ENCODE measurements around the gene TFEC.
"Not testable (repeated sequence)": the region's sequence is repeated elsewhere in the genome, so short reads cannot be mapped to it uniquely, and the experiment has no call there.

The TFEC gene, protein sequence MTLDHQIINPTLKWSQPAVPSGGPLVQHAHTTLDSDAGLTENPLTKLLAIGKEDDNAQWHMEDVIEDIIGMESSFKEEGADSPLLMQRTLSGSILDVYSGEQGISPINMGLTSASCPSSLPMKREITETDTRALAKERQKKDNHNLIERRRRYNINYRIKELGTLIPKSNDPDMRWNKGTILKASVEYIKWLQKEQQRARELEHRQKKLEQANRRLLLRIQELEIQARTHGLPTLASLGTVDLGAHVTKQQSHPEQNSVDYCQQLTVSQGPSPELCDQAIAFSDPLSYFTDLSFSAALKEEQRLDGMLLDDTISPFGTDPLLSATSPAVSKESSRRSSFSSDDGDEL

DNA sequence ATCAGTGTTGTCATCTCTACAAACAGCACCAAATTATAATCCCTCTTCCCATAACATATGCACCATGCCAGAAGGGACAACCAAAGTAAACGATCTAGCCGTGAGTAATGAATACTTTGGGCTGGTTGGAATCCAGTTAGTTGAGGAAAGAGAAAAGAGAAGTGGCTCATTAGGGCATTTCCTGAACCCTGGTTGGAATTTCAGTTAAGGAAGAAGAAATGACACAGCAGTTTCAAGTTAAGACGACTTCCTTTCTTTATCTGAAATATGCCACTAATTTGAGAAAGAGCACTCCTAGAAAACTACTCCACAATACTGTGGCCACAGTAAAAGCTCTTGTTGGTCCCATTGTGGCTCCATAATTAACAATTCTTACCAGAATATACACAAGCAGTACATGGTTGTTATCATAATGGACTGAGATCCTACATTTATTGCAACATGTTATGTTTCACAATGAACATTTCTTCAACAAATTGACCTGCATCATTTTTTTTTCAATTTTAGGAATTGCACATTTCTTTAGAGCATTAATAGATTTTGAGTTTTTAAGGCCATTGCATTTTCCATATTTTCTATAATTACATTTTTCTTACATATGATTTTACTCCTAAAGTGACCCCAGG, at the start of gene TFEC:
Gene TFEC, minus strand, starts transcription at position 113 of the 626 bp plus-strand sequence. CDS start 46,322 bp downstream, outside the sequence.
- no peak for DNase-seq

DNA sequence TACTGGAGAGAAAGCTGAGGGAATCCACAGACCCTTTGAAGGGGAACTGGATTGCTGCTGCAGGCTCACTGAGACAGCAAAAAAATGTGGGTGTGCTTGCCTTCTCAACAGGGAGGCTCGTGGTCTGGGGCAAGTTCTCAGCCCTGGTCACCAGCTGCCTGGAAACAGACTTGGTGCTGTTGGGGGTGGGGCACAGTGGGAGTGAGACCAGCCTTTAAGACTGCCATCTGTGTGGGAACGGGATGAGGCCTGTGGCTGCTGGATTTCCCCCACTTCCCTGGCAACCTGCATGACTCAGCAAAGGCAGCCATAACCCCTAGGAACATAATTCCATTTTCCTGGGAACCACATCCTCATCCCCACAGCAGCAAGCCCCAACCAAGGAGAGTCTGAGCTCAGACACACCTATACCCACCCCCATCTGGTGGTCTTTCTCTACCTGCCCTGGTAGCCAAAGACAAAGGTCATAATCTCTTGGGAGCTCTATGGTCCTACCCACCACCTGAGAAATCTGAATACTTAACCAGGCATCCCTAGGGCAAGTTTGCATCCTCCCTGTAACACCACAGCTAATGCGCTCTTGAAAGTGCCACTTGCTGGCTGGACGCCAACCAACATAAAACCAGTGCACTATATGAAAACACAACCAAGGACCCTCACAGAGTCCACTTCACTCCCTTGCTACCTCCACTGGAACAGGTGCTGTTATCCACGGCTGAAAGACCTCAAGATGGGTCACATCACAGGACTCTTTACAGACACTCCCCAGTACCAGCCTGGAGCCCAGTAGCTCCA, 45.0 kb upstream of the TFEC start:
- no peak for DNase-seq

DNA sequence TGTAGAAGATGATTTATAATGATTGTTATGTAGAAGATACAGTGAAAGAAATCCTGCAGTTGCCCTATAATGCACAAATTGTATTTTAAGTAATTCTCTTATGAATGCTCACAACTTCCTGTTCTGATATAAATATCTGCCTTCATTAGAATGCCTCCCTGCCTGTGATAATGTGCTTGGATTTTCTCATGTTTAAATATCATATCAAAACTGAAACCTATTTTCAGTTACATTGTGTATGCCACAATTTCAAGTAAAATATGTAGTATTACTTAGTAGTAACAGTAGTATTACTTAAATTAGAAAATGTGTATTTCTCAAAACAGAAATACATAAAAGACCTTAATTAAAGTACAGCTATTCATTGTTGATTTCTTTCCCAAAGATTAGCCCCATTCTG, 41.1 kb upstream of the TFEC start:
- no peak for DNase-seq

DNA sequence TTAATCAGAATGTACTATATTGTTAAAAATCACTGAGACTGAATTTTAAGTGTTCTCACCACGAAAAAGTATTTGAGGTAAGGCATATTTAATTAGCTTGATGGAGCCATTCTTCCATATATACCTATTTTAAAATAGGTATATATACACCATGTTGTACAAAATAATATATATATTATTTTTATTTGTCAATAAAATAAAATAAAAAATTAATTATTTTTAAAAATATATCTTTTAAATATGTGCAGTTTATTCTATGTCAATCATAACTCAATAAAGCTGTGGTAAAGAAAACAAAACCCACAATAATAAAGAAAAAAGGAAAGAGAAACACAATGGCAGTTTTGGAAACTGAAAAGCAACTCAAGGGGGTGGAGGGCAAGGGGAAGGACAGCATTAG, 33.6 kb upstream of the TFEC start:
- DNase-seq, result no peak

DNA sequence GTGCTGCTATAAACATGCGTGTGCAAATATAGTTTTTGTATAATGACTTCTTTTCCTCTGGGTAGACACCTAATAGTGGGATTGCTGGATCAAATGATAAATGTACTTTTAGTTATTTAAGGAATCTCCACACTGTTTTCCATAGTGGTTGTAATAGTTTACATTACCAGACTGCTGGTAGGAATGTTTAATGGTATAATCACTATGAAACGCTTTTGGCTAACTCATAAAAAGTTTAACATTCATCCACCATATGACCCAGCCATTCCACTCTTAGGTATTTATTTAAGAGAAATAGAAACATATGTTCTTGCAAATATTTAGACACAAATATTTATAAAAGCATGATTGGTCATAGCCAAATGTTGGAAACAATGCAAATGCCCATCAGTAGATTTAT, 32.1 kb upstream of the TFEC start:
- no peak for DNase-seq

DNA sequence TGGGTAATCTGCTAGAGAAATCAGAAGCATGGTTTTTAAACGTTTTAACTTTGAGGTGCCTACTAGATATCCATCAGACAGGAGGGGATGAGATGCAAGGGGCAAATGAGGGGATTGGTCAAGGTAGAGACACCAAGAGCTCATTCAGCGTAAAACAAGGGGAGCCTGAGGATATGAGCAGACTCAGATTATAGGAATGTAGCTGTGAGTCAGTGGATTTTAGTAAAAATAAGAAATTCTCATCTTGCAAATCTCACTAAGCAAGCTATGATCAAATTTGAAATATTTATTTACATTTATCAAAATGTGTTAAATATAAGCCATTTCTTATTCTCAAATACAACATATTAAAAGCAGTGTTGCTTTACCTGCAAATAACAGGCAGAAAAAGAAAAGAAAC, 21.4 kb upstream of the TFEC start:
- DNase-seq, result no peak

DNA sequence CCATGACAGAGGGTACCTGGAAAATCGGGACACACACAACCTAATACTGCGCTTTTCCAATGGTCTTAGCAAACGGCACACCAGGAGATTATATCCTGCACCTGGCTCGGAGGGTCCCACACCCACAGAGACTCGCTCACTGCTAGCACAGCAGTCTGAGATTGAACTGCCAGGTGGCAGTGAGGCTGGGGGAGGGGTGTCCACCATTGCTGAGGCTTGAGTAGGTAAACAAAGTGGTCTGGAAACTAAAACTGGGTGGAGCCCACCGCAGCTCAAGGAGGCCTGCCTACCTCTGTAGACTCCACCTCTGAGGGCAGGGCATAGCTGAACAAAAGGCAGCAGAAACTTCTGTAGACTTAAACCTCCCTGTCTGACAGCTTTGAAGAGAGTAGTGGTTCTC, 16.7 kb upstream of the TFEC start:
- not testable (repeated sequence) for DNase-seq

DNA sequence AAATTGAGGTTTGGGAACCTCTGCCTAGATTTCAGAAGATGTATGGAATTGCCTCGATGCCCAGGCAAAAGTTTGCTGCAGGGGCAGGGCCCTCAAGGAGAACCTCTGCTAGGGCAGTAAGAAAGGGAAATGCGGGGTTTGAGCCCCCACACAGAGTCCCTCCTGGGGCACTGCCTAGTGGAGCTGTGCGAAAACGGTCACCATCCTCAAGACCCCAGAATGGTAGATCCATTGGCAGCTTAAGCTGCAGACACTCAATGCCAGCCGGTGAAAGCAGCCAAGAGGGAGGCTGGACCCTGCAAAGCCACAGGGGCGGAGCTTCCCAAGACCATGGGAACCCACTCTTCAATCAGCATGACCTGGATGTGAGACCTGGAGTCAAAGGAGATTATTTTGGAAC, 15.0 kb upstream of the TFEC start:
- no peak for DNase-seq

DNA sequence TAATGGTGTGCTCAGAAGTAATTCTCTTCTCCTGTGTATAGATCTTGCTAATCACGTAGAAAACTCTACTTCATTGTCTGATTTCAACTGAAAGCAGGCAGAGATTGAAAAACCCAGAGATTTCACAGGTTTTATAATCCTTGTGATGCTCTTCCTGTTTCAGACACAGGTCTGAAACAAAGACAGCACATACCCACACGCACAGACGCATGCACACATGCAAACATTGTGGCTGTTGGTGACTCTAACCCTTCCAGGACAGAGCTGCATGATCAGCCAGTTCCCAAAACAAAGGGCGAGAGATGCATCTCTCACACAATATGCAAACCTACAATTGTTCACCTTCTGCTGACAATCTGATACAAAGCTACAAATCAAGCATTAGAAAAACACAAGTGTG, 11.1 kb upstream of the TFEC start:
- no peak for DNase-seq

DNA sequence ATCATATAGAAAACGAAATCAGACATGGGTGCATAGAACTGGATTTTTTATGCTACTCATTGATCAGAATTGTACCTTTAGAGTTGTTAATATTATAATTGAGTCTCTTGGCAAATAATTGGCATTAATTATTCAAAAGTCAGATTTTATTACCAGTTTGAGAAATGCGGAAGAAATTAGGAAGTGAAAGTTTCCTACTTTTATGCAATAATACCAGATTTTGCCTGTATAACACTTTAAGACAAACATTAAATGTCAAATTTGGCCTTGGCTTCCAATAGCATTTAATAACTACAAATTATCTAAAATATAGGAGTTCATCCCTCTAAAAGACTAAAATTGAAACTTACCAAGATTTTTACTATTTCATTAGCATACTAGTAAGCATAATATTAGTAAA, 6.8 kb upstream of the TFEC start:
- no peak for DNase-seq

DNA sequence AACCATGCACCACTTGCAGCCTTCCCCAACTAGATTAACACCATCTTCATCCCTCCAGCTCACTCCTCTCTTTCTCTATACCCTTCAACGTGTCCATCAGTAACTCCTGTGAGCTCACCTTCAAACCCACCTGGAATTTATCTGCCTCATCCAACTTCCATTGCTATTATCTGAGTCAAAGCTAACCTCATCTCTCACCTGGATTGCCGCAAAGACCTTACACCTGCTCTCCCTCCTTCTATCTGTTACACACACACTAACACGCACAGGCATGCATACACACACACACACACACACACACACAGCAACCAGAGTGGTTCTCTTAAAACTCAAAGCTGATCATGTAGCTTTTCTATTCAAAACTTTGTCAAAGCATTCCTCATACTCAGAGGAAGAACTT, 3.8 kb upstream of the TFEC start:
- DNase-seq, result no peak

DNA sequence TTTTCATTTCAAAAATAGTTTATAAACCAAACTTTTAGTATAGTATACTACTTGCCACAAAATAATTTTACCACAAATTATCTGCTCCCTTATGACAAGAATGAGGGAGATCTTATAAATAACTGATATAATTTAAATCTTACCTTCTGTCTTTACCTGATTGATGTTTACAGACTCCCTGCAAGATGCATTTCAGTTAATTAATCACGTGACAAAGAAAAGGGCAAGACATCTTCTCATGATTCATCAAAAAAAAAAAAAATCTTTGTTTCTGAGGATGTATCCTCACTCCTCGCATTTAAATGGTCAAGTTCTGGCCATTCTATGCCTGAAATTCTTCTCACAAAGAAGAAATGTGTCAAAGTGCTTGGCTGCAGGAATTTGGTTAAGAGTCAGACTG, 2.3 kb upstream of the TFEC start:
- no peak for DNase-seq

DNA sequence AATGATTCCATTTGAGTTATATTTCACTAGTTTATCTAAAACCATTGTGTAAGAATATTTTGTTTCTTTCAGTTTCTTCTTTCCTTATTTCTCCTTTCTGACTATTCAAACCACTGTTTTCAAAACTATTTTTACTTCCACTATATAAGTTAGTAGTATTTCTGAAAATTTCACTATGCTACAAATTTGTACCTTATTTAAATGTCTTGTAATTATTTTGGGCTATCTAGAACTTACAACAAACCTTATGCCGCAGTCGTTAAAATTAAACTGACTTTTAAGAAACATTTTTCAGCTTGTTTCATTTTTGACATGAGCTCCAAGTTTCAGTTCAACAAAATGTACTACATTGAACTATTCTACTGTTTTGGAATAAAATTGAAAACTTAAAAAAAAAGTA, 1.8 kb downstream of the TFEC start:
- DNase-seq, result no peak

DNA sequence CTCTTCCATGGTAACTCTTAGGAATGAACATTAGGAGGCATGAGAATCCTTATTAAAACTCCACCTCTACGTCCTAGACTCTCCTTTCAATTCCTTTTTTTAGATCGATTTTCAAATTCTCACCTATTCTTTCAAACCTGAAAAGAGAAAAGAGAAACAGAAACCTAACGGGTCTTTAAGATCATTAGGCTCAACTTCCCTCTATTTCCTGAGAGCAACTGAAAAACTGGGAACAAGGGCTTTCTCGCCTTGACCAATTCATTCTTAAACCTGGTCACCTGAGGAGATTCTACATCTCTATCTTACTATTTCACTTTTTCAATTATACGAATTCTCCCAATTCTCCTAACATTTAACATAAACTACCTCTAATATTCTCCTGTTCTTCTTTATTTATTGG, 2.8 kb downstream of the TFEC start:
- DNase-seq, result no peak

DNA sequence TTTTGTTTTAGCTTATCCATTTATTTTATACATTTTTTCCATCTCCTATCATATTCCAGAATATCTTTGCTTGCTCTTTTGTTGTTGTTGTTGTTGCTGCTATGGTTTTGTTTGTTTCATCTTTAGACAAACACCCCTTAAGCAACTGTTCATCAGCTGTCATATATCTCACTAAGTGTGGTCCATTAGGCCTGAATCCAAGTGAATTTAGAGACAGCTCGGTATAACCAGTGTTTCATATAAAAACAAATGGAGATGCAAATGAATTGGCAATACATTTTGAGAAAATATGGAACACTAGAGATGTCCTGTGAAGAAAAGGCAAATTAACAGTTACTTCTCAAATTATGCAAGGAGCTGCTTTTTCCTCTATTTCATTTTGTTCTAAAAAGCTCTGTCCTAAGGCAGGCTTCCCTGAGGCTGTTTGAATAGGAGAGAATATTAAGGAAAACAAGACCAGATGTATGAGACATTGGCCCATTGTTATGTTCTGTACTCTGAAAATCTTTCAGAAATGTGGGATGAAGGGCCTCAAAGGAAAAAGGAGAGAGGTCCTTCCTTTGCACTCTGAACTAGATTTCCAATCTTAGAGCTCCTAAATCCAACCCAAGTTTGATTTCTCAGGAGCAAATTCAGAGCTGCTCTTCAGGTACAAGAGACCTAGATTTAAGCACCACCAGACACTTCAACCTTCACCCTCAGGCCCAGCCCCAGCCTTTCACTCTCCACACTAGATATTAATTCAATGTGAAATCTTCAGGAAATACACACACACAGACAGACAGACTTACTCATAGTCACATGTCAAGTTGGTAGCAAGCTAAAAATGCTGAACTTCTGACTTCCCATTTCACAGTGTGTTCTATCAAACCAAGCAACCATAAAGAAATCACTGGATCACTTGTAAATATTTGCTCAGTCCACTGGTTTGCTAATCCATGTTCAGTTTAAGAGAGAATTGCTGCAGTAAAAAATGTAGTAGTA, 5.4 kb downstream of the TFEC start:
- DNase-seq, result no peak

DNA sequence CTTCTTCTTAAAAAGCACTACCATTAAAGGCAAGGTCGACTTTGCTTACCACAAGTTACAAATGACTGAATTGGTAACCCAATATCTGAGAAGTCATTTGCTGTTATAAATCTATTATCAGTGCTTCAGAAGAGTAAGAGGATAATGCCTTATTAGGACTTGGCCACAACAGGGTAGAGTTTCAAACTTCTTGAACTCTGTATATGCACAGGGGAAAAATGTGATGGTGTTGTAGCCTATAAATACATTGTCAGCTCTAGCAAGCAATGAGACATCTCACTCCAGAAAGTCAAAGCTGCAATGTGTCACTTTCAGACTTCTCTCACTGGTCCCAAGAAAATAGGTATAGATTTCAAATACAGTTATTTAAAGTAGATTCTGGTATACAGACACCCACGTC, 9.3 kb downstream of the TFEC start:
- no peak for DNase-seq

DNA sequence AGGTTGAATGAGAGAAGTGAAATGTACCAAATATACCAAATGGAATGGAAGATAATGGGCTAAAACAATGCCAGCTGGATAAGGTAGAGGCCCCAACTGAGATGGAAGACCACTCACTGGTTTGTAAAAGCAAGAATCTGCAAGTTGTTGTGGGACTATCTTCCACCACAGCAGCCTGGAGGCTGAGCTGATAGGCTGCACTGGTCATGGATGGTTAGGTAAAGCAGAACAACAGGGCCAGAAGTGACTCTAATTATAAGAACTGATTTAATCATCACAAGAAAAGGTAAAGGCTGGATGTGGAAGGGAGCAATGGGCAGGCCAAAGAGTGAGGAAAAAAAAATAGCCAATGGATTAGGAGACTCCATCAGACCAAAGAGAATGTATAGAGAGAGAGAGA, 11.8 kb downstream of the TFEC start:
- no peak for DNase-seq

DNA sequence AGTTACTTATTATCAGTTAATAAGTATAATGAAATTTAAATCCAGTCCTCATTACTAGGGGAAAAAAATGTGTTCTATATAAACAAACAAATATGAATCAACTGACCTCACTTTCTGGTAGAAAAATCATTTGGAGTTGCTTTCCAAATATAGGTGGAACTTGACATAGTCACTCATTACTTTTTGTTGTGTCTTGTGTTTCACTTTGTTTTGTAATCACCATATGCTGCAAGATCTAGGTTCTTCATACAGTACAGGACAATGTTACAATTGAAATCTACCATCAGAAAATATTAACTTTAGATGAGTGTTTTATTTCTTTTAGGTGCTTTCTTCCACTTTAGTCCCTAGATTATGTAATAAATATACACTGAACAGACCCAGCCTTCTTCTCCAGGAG, 16.9 kb downstream of the TFEC start:
- DNase-seq, result no peak

DNA sequence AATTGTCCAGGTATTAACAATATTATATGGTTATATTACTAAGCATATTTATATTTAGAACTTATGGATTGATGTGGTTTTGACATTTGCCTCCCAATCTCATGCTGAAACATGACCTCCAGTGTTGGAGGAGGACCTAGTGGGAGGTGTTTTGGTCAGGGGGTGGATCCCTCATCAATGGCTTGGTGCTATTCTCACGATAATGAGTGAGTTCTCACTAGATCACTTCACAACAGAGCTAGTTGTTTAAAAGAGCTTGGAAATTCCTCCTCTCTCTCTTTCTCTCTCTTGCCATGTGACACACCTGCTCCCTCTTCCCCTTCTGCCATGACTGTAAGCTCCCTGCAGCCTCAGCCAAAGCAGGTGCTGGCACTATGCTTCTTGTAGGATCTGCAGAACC, 19.0 kb downstream of the TFEC start:
- DNase-seq, result no peak

DNA sequence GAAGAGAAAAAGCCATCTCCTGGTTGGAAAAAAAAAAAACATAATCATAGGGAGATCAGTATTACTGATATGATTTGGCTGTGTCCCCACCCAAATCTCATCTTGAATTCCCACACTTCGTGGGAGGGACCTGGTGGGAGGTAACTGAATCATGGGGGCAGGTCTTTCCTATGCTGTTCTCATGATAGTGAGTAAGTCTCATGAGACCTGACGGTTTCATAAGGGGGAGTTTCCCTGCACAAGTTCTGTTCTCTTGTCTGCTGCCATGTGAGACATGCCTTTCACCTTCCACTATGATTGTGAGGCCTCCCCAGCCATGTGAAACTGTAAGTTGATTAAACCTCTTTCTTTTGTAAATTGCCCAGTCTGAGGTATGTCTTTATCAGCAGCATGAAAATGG, 25.8 kb downstream of the TFEC start:
- DNase-seq, result not testable (repeated sequence)

DNA sequence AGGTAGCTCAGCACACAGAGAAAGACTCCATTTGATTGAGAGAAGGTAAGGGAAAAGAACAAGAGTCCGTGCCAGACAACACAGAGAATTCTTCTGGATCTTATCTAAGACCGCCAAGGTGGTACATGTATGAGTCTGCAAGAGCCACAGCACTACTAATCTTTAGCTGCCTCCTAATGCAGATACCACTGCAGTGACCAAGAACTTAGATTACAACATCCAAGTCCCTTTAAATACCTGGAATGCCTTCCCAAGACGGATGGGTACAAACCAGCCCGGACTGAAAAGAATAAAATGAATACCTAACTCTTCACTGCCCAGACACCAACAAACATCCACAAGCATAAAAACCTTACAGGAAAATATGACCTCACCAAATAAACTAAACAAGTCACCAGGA, 33.3 kb downstream of the TFEC start:
- DNase-seq, result no peak

DNA sequence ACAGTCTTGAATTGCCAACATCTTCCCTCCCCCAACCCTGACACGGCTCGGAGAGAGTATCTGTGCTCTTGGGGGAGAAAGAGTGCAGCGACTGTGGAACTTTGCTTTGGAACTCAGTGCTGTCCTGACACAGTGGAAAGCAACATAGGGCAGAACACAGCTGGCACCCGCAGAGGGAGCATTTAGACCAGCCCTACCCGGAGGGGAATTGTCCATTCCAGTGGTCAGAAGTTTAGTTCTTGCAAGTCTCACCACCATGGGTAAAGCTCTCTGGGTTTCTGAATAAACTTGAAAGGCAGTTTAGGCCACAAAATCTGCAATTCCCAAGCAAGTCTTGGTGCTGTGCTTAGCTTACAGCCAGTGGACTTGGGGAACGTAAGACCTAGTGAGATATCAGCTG, 34.9 kb downstream of the TFEC start:
- no peak for DNase-seq

DNA sequence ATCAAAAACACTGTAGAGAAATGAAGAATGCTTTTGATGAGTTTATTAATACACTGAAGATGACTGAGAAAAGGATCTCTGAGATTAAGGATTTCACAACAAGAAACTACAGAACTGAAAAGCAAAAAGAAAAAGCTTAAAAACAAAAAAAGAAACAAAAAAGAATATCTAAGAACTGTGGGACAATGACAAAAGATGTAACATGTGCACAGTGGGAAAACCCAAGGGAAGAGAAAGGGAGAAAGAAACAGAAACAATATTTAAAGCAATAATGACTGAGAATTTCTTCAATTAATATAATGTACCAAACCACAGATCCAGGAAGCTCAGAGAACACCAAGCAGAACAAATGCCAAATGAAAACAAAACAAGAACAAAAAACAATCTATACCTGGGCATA, 42.2 kb downstream of the TFEC start:
- DNase-seq, result no peak

All from NCI-H748 treated with DMSO at 0.1 percent for 48 hours (cell line).